ENCODE results near the gene CD33.

DNA sequence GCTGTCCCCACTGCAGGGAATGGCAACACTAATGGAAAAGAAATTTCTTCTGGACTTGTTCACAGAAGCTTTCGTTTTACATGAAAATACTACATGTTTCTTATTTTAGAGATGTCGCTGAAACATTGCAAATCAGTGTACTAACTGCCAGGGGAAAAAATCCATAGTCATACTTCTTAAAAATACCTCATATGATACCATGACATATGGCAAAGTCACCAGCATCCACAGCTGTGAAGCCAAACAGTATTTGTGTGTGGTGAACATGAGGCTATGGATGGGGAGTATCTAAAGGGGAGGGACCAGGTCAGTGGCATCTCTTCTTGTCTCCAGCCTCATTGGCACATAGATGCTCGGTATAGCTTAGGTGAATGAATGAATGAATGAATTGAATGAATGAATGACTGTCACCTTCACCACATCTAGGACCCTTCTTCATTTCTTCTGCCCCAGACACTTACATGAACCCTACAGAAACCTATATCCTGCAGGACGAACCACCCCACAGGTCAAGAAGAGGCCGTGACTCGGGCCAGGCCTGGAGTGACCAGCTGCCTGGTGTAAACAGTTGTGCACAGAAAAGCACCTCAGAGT, 14.6 kb upstream of the CD33 start:
- no peak for TF ChIP-seq CTCF (IDR thresholded peaks at IDR 0.05; ENCODE audit: poor library complexity, severe bottlenecking)
- no peak for TF ChIP-seq EZH2 (IDR thresholded peaks at IDR 0.05; ENCODE audit: borderline replicate concordance, insufficient read depth, low read length, poor library complexity, severe bottlenecking)
- no peak for TF ChIP-seq RAD21 (conservative IDR thresholded peaks at IDR 0.05)
- TF ChIP-seq EP300 (conservative IDR thresholded peaks at IDR 0.05; ENCODE audit: poor library complexity, severe bottlenecking): no peak
- TF ChIP-seq POLR2AphosphoS5 (IDR thresholded peaks at IDR 0.05): no peak
- TF ChIP-seq, protein P1, sequence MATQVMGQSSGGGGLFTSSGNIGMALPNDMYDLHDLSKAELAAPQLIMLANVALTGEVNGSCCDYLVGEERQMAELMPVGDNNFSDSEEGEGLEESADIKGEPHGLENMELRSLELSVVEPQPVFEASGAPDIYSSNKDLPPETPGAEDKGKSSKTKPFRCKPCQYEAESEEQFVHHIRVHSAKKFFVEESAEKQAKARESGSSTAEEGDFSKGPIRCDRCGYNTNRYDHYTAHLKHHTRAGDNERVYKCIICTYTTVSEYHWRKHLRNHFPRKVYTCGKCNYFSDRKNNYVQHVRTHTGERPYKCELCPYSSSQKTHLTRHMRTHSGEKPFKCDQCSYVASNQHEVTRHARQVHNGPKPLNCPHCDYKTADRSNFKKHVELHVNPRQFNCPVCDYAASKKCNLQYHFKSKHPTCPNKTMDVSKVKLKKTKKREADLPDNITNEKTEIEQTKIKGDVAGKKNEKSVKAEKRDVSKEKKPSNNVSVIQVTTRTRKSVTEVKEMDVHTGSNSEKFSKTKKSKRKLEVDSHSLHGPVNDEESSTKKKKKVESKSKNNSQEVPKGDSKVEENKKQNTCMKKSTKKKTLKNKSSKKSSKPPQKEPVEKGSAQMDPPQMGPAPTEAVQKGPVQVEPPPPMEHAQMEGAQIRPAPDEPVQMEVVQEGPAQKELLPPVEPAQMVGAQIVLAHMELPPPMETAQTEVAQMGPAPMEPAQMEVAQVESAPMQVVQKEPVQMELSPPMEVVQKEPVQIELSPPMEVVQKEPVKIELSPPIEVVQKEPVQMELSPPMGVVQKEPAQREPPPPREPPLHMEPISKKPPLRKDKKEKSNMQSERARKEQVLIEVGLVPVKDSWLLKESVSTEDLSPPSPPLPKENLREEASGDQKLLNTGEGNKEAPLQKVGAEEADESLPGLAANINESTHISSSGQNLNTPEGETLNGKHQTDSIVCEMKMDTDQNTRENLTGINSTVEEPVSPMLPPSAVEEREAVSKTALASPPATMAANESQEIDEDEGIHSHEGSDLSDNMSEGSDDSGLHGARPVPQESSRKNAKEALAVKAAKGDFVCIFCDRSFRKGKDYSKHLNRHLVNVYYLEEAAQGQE (IDR thresholded peaks at IDR 0.05; ENCODE audit: borderline replicate concordance): no peak
